ENCODE results near the gene ELMO1. TPM values are rescaled to one million over a fixed set of nuclear protein-coding genes. Genes with fewer than 3 reads are reported as not detected.

Gene ELMO1
- total and polyA plus RNA-seq, 10 of the 15 experiments (the other 5 are each of a cell fraction or from before 2014, with no cell fraction given): 22.6 to 85.9 (median 56.6) TPM

DNA sequence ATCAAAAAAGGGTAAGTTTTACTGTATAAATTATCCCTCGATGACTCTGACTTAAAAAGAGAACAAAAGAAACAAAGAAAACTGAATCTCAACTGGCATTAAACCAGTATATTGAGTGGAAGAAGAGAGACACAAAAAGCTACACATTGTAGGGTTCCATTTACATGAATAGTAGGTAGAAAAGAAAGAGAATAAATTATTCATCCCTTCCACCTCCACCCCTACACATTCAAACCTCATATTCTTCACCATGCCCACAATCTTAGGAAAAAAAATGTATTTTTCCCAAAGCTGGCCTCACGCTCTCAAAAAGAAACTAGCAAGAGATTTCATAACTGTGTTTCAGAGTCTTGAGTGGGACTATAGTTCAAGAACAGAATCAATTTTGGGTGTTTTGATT is 377.5 kb downstream of the ELMO1 start:
- H2AFZ ChIP-seq (ENCODE audit: control insufficient read depth, low read depth, low read length): no peak overlapping the region
- in situ Hi-C loops (cut with MboI): no loop called here
- H3K36me3 ChIP-seq (ENCODE audit: control insufficient read depth in 2 of 2, insufficient read depth in 2 of 2, low read length in 1 of 2): no peaks in the 10 kb centered on the region; a peak in 1 of 4 replicates
- H3K9ac ChIP-seq (ENCODE audit: control insufficient read depth, insufficient read depth, low read length): no peak overlapping the region
- DNase-seq (ENCODE audit: low read depth, low spot score) (no peak), FAIRE-seq (no peak), ATAC-seq (no peak)
- CTCF ChIA-PET: interaction anchor here (0.9 to 1.4 kb wide), 5 partner anchors 9 to 130 kb away, joined by 3 to 4 read pairs (median 4); no protein-coding TSS in a partner anchor
- no peak overlapping the region for H3K27ac ChIP-seq (ENCODE audit: control insufficient read depth, insufficient read depth)
- peaks cover 2% of the 10 kb centered on the region for H3K4me1 ChIP-seq (ENCODE audit: control insufficient read depth, insufficient read depth, low read length)
- no peaks in the 10 kb centered on the region for H3K79me2 ChIP-seq (ENCODE audit: control insufficient read depth, insufficient read depth, low read length)
- H4K20me1 ChIP-seq (ENCODE audit: control insufficient read depth, insufficient read depth): no peaks in the 10 kb centered on the region
- SMC1A ChIA-PET (ENCODE audit: uncharacterized antibody, unreplicated experiment): interaction anchor here (1.2 to 1.9 kb wide), 8 partner anchors 8 to 87 kb away, joined by 3 to 6 read pairs (median 5); no protein-coding TSS in a partner anchor
- intact Hi-C loops (cut with micrococcal nuclease; ENCODE audit: unreplicated experiment): no loop called here
- no peaks in the 10 kb centered on the region for H3K9me3 ChIP-seq (replicated peaks; ENCODE audit: control insufficient read depth, insufficient read depth, low read length)
- TF ChIP-seq WRNIP1 (IDR thresholded peaks at IDR 0.05; ENCODE audit: borderline replicate concordance, low read depth, low read length) (no peak), EED (IDR thresholded peaks at IDR 0.05; ENCODE audit: low read depth) (no peak), POLR2A (IDR thresholded peaks at IDR 0.05; ENCODE audit: low read depth, low read length) (no peak), FOS (IDR thresholded peaks at IDR 0.05; ENCODE audit: borderline replicate concordance, extremely low read depth, insufficient read length) (no peak), SMAD5 (IDR thresholded peaks at IDR 0.05; ENCODE audit: low read depth) (no peak), SREBF1 (IDR thresholded peaks at IDR 0.05; ENCODE audit: low read length) (no peak)
- TF ChIP-seq, protein P1, sequence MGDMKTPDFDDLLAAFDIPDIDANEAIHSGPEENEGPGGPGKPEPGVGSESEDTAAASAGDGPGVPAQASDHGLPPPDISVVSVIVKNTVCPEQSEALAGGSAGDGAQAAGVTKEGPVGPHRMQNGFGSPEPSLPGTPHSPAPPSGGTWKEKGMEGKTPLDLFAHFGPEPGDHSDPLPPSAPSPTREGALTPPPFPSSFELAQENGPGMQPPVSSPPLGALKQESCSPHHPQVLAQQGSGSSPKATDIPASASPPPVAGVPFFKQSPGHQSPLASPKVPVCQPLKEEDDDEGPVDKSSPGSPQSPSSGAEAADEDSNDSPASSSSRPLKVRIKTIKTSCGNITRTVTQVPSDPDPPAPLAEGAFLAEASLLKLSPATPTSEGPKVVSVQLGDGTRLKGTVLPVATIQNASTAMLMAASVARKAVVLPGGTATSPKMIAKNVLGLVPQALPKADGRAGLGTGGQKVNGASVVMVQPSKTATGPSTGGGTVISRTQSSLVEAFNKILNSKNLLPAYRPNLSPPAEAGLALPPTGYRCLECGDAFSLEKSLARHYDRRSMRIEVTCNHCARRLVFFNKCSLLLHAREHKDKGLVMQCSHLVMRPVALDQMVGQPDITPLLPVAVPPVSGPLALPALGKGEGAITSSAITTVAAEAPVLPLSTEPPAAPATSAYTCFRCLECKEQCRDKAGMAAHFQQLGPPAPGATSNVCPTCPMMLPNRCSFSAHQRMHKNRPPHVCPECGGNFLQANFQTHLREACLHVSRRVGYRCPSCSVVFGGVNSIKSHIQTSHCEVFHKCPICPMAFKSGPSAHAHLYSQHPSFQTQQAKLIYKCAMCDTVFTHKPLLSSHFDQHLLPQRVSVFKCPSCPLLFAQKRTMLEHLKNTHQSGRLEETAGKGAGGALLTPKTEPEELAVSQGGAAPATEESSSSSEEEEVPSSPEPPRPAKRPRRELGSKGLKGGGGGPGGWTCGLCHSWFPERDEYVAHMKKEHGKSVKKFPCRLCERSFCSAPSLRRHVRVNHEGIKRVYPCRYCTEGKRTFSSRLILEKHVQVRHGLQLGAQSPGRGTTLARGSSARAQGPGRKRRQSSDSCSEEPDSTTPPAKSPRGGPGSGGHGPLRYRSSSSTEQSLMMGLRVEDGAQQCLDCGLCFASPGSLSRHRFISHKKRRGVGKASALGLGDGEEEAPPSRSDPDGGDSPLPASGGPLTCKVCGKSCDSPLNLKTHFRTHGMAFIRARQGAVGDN (IDR thresholded peaks at IDR 0.05): no peak
- H3K27me3 ChIP-seq (replicated peaks in 1 of 2; ENCODE audit: control insufficient read depth in 2 of 2, insufficient read depth in 2 of 2, low read length in 1 of 2): no peaks in the 10 kb centered on the region
- H3K4me2 ChIP-seq (ENCODE audit: control insufficient read depth, insufficient read depth): no peak overlapping the region
- 97% methylated on average over 2 of the region's 2 CpGs for WGBS (ENCODE audit: insufficient coverage, insufficient replicate concordance, low lambda C conversion rate, missing lambda C conversion rate)
- BruUV-seq (replicated peaks): no TSS peak
- RAD21 ChIA-PET (ENCODE audit: unreplicated experiment): no interaction called here
- no peak overlapping the region for H3K4me3 ChIP-seq
- POLR2A ChIA-PET: interaction anchor here (1.4 kb wide), 1 partner anchor 55 kb away, joined by 3 read pairs; no protein-coding TSS in a partner anchor

Measured in GM12878 (cell line).